Gastroesophageal sphincter (tissue), 3 donors: Measurements from ENCODE around the gene GOLGA6A.

Source experiments
- EP300 ChIP-seq: sonication (generic); formaldehyde crosslinking; IDR thresholded peaks from one replicate; pipeline ENCODE4 v1.6.1; 2017; ENCODE audit warnings: antibody characterized with exemption, mild to moderate bottlenecking
- TF ChIP-seq, protein P1 (sequence below), 4 experiments: fragments of 200-600 bp in 2 of 4; fragments of 450-650 bp in 2 of 4; sonication (generic) in 1 of 4; IDR thresholded peaks; one replicate each; pipeline ENCODE4 v1.5.1; 2017 to 2019; ENCODE audit warnings: antibody characterized with exemption in 4 of 4, mild to moderate bottlenecking in 2 of 4, moderate library complexity in 2 of 4

DNA sequence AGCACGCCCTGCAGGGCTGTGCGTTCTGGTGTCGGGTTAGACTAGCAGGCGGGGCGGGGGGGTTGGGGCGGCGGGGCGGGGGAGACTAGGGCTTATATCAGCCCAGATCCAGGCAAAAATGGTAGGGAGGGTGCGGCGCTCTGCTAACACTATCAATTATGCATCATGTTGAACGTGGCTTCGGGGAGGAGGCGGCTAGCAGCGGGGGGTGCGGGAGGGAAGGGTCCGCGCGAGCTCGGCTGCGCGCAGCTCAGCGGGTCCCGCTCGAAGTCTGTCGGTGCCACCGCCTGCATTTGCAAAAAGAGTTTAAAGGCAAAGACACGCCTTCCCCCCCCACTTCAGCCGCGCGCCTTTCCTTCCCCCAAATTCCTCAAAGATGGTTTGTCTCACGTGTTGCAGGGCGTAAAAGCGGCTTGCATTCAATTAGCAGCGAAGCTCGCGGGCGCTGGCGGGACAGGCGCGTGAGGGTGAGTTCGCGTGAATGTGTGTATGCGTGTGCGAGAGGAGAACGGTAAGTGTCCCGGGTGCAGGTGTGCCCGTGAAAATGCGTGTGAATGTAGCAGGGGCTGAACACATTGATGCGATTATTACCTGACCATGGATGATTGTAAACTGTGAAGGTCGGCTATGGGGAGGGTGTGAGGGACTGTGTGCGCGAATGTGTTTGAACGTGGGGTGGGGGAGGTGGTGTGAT, 48.0 kb upstream of the GOLGA6A start, which contains the start of gene ISLR2:
- TF ChIP-seq, protein P1, sequence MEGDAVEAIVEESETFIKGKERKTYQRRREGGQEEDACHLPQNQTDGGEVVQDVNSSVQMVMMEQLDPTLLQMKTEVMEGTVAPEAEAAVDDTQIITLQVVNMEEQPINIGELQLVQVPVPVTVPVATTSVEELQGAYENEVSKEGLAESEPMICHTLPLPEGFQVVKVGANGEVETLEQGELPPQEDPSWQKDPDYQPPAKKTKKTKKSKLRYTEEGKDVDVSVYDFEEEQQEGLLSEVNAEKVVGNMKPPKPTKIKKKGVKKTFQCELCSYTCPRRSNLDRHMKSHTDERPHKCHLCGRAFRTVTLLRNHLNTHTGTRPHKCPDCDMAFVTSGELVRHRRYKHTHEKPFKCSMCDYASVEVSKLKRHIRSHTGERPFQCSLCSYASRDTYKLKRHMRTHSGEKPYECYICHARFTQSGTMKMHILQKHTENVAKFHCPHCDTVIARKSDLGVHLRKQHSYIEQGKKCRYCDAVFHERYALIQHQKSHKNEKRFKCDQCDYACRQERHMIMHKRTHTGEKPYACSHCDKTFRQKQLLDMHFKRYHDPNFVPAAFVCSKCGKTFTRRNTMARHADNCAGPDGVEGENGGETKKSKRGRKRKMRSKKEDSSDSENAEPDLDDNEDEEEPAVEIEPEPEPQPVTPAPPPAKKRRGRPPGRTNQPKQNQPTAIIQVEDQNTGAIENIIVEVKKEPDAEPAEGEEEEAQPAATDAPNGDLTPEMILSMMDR (IDR thresholded peaks at IDR 0.05), result no peak
- no peak for TF ChIP-seq EP300
